ENCODE measurements around the gene SARDH. TPM values are rescaled to one million over a fixed set of nuclear protein-coding genes. Genes with fewer than 3 reads are reported as not detected.
A peak's percentile ranks its signal among the peaks of the same experiment; 100 is the strongest.

Gene SARDH, protein sequence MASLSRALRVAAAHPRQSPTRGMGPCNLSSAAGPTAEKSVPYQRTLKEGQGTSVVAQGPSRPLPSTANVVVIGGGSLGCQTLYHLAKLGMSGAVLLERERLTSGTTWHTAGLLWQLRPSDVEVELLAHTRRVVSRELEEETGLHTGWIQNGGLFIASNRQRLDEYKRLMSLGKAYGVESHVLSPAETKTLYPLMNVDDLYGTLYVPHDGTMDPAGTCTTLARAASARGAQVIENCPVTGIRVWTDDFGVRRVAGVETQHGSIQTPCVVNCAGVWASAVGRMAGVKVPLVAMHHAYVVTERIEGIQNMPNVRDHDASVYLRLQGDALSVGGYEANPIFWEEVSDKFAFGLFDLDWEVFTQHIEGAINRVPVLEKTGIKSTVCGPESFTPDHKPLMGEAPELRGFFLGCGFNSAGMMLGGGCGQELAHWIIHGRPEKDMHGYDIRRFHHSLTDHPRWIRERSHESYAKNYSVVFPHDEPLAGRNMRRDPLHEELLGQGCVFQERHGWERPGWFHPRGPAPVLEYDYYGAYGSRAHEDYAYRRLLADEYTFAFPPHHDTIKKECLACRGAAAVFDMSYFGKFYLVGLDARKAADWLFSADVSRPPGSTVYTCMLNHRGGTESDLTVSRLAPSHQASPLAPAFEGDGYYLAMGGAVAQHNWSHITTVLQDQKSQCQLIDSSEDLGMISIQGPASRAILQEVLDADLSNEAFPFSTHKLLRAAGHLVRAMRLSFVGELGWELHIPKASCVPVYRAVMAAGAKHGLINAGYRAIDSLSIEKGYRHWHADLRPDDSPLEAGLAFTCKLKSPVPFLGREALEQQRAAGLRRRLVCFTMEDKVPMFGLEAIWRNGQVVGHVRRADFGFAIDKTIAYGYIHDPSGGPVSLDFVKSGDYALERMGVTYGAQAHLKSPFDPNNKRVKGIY
- total RNA-seq (1 to 10 TPM in 1 of 2 donors, under 1 TPM in 1; 0.84 to 3.0 TPM), polyA plus RNA-seq (1 to 10 TPM in 1 of 2 donors, not detected in 1; 2.0 TPM)
- long read RNA-seq, donor 1, partial matches to known transcripts: 0 of 1 reads
- long read RNA-seq, donor 1, other reads (novel, unspliced or antisense): 1 of 1 reads
- long read RNA-seq, donor 2, partial matches to known transcripts: 0 of 1 reads
- long read RNA-seq, donor 2, other reads (novel, unspliced or antisense): 0 of 1 reads

DNA sequence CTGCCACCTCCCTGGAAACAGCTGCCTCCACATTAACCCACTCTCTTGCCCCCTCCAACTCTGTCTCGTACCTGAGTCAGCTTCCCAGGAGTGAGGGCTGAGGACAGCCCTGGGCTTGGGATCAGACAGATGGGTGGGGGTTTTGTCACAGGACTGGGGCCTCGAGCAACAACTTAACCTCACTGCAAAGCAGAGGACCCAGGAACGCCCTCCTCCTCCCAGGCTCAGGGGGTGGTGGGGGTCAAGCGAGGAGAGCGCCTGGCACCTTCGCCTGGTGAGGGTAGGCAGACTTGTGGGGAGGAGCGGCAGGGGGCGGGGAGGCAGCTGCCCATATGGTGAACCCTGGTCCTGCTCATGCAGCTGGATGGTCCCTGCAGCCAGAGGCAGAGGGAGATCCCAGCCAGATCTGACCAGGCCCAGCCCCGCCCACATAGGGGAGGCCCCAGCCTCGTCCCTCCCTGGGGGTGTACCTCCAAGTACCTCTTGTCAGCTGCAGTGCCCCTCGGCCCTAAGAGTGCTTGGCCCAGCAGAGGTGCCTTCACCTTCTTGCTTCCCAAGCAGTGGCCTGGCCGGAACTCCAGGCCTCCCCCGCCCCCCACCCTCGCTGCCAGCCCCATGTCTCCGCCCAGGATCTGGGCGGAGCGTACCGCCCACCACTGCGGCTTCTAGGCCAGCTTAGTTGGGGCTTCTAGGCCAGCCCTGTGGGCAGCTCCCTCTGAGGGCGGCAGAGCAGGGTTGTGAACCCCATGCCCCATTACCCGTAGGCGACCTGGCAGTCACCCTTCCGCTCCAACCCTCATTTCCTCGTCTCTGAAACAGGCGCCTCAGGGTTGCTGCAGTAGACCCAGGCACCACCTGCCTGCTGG, at the start of gene SARDH:
Gene SARDH (minus strand): TSS at position 579 of the 866 bp plus-strand sequence. CDS start 4,179 bp downstream, outside the sequence.
- intact Hi-C loops (cut with DNase I): no loop called here
- Histone ChIP-seq H3K9me3 (ENCODE audit: control insufficient read depth, low read length) (no peaks in the 10 kb centered on the region), H3K4me3 (ENCODE audit: low read length in 2 of 2) (no peak within 1 kb of the TSS), H3K4me1 (ENCODE audit: control insufficient read depth in 1 of 2, insufficient read depth in 2 of 2, low read length in 2 of 2) (no peaks in the 10 kb centered on the region), H3K27me3 (ENCODE audit: control insufficient read depth in 1 of 2, insufficient read depth in 2 of 2, low read length in 1 of 2) (no peaks in the 10 kb centered on the region), H3K27ac (ENCODE audit: low read depth in 1 of 2, low read length in 2 of 2) (no peak within 1 kb of the TSS), H3K36me3 (ENCODE audit: control insufficient read depth in 1 of 2, insufficient read depth in 2 of 2, low read length in 1 of 2) (no peaks in the 10 kb centered on the region)
- peak; percentile 68 to 81 for DNase-seq
- peak; percentile 74 for ATAC-seq (ENCODE audit: low FRiP score)
- WGBS, 2 donors: 26 to 33% methylated on average over 24 to 25 of the region's 25 CpGs

DNA sequence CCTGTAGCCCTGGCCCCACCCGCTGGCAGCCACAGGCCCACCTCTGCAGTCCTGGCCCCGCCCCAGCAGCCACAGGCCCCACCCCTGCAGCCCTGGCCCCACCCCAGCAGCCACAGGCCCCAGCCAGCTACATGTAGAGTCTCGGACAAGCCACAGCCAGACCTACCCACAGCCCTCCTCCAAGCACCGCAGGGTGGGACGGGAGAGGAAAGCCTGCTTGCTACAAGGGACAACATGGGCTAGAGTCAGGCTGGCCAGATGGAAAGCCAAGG, 49.5 kb upstream of the SARDH start:
- DNase-seq: no peak
- Histone ChIP-seq H3K4me1 (ENCODE audit: control insufficient read depth in 1 of 2, insufficient read depth in 2 of 2, low read length in 2 of 2) (no peaks in the 10 kb centered on the region), H3K9me3 (ENCODE audit: control insufficient read depth, low read length) (no peaks in the 10 kb centered on the region), H3K27me3 (ENCODE audit: control insufficient read depth in 1 of 2, insufficient read depth in 2 of 2, low read length in 1 of 2) (no peaks in the 10 kb centered on the region), H3K36me3 (ENCODE audit: control insufficient read depth in 1 of 2, insufficient read depth in 2 of 2, low read length in 1 of 2) (no peaks in the 10 kb centered on the region), H3K4me3 (ENCODE audit: low read length in 2 of 2) (no peak overlapping the region), H3K27ac (ENCODE audit: low read depth in 1 of 2, low read length in 2 of 2) (no peak overlapping the region)
- WGBS, 2 donors: 82 to 94% methylated on average over 5 of the region's 5 CpGs
- intact Hi-C loops (cut with DNase I): no loop called here
- peak; percentile 21 for ATAC-seq (ENCODE audit: low FRiP score)

DNA sequence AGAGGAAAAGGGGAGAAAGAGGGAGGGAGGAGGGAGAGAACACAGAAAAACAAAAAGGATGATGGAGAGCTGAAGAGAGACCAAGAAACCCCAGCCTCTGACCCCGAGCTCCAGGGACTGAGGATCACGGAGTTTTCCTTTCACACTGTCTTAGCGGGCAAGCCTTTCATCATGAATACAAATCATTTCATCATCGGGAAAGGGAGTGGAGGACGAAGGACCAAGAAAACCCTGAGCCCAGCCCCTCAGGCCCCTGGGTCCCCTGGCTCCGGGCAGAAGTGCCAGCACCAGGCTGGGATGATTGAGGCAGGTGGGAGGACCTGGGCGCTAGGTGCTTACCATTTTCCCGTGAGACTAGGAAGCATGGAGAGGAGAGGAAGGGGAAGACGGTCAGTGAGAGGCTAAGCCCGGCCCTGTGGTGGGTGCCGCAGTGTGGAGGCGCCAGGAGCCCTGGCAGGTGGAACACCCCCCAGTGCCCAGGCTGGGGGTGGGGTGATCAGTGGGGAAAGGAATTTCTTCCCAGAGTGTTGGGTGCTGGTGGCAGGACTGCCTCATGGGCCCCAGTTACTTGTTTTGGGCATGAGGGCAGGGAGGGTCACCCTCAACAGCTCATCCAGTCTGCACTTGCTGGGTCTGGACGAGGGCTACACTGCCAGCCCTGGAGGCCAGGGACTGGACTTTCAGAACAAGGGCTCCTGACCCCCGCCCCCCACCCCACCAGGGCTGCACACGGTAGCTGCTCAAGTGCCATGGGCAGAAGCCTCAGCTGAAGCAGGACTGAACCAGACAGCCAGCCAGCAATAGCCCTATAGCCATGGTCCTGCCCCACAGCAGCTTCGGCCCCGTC, 49.0 kb upstream of the SARDH start:
- no peak for DNase-seq
- no peaks in the 10 kb centered on the region for H3K36me3 ChIP-seq (ENCODE audit: control insufficient read depth in 1 of 2, insufficient read depth in 2 of 2, low read length in 1 of 2)
- ATAC-seq (ENCODE audit: low FRiP score): no peak
- intact Hi-C loops (cut with DNase I): no loop called here
- no peak overlapping the region for H3K27ac ChIP-seq (ENCODE audit: low read depth in 1 of 2, low read length in 2 of 2)
- WGBS, 2 donors: 89 to 90% methylated on average over 17 of the region's 17 CpGs
- H3K9me3 ChIP-seq (ENCODE audit: control insufficient read depth, low read length): no peaks in the 10 kb centered on the region
- H3K27me3 ChIP-seq (ENCODE audit: control insufficient read depth in 1 of 2, insufficient read depth in 2 of 2, low read length in 1 of 2): no peaks in the 10 kb centered on the region
- no peak overlapping the region for H3K4me3 ChIP-seq (ENCODE audit: low read length in 2 of 2)
- H3K4me1 ChIP-seq (ENCODE audit: control insufficient read depth in 1 of 2, insufficient read depth in 2 of 2, low read length in 2 of 2): no peaks in the 10 kb centered on the region

DNA sequence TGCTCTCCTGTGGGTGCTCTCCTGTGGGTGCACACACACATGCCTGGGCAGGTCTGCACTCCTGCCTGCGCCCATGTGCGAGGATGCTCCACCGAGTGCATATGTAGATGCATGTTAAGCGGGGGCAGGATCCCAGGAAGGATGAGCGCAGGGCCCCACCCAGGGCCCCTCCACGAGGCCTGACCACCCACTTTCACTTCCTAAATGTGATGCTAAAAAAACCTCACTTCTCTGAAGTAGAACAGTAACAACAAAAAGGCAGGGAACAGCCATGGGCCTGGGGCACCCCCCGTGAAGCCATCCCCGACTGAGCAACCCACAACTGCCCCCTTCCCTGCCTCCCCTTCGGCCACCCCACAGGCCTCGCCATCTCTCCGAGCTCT, 48.2 kb upstream of the SARDH start:
- Histone ChIP-seq H3K4me3 (ENCODE audit: low read length in 2 of 2) (no peak overlapping the region), H3K27me3 (ENCODE audit: control insufficient read depth in 1 of 2, insufficient read depth in 2 of 2, low read length in 1 of 2) (no peaks in the 10 kb centered on the region), H3K4me1 (ENCODE audit: control insufficient read depth in 1 of 2, insufficient read depth in 2 of 2, low read length in 2 of 2) (no peaks in the 10 kb centered on the region), H3K27ac (ENCODE audit: low read depth in 1 of 2, low read length in 2 of 2) (no peak overlapping the region), H3K9me3 (ENCODE audit: control insufficient read depth, low read length) (no peaks in the 10 kb centered on the region), H3K36me3 (ENCODE audit: control insufficient read depth in 1 of 2, insufficient read depth in 2 of 2, low read length in 1 of 2) (no peaks in the 10 kb centered on the region)
- ATAC-seq (ENCODE audit: low FRiP score): no peak
- WGBS, 2 donors: 85 to 92% methylated on average over 11 of the region's 11 CpGs
- intact Hi-C loops (cut with DNase I): no loop called here
- no peak for DNase-seq

DNA sequence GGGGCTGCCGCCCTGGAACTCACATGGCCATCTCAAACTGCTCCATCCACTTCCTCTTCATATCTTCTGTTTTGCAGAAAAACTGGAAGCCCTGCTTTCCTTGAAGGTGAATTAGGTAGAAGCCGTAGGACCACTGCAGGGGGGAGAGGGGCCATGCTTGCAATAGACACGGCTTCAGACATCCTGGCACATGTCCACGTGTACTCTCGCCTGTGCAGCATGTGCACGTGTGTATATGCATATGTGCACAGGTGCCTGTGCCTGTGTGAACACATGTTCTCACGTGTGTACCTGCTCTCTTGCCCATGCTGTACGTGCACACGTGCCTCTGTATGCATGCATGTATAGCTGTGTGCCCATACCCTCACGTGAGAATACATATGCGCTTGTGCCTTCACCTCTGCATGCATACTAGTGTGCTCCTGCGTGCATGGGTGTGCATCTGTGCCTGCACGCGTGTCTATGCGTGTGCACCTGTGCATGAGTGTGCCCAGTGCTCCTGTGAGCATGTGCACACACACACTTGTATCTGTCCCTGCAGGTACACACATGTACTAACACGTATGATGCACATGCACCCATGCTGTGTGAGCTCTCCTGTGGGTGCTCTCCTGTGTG, 47.7 kb upstream of the SARDH start:
- DNase-seq (no peak), ATAC-seq (ENCODE audit: low FRiP score) (no peak)
- no peaks in the 10 kb centered on the region for H3K4me1 ChIP-seq (ENCODE audit: control insufficient read depth in 1 of 2, insufficient read depth in 2 of 2, low read length in 2 of 2)
- 91 to 93% methylated on average over 16 of the region's 16 CpGs for WGBS, 2 donors
- intact Hi-C loops (cut with DNase I): no loop called here
- no peaks in the 10 kb centered on the region for H3K27me3 ChIP-seq (ENCODE audit: control insufficient read depth in 1 of 2, insufficient read depth in 2 of 2, low read length in 1 of 2)
- no peaks in the 10 kb centered on the region for H3K9me3 ChIP-seq (ENCODE audit: control insufficient read depth, low read length)
- H3K27ac ChIP-seq (ENCODE audit: low read depth in 1 of 2, low read length in 2 of 2): no peak overlapping the region
- H3K4me3 ChIP-seq (ENCODE audit: low read length in 2 of 2): no peak overlapping the region
- no peaks in the 10 kb centered on the region for H3K36me3 ChIP-seq (ENCODE audit: control insufficient read depth in 1 of 2, insufficient read depth in 2 of 2, low read length in 1 of 2)

DNA sequence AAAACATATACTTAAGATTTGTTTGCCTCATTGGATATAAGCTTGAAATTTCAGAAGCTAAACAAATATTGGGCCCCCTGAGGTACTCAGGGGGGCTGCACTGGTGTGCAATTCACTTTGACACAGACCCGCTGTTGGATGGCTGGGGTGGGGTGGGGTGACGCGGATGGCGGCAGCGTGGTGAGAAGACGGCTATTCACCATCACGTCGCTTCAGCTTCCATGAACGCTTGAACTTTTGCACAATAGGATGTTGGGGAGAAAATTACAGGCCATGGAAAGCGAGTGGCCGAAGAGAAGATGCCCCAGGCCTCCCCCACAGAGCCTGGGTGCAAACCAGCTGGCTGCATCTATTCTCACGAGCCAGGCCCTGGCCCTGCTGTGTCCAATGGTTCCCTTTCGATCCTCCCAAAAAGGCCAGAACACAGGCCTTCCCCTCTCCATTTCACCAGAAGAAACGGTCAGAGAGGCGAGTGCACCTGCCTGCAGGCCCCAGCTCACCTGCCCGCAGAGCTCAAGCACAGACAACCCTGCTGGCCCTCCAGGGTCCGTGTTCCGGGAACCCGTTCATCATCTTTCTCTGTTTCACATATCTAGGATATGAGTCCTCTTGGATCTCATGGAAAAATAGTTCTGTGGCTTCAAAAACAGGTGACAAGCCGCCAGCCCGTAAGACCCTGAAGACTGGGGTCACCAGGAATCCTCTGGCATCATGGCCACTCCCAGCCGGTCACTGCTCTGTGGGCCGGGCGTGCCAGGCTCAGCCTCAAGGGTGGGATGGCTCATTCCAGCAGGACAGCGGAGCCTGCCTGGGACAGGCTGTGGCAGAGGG, 46.8 kb upstream of the SARDH start:
- Histone ChIP-seq H3K4me1 (ENCODE audit: control insufficient read depth in 1 of 2, insufficient read depth in 2 of 2, low read length in 2 of 2) (no peaks in the 10 kb centered on the region), H3K4me3 (ENCODE audit: low read length in 2 of 2) (no peak overlapping the region), H3K36me3 (ENCODE audit: control insufficient read depth in 1 of 2, insufficient read depth in 2 of 2, low read length in 1 of 2) (no peaks in the 10 kb centered on the region), H3K27ac (ENCODE audit: low read depth in 1 of 2, low read length in 2 of 2) (no peak overlapping the region), H3K27me3 (ENCODE audit: control insufficient read depth in 1 of 2, insufficient read depth in 2 of 2, low read length in 1 of 2) (no peaks in the 10 kb centered on the region), H3K9me3 (ENCODE audit: control insufficient read depth, low read length) (no peaks in the 10 kb centered on the region)
- ATAC-seq (ENCODE audit: low FRiP score) (no peak), DNase-seq (no peak)
- 95% methylated on average over 25 of the region's 25 CpGs for WGBS, 2 donors
- intact Hi-C loops (cut with DNase I): no loop called here

DNA sequence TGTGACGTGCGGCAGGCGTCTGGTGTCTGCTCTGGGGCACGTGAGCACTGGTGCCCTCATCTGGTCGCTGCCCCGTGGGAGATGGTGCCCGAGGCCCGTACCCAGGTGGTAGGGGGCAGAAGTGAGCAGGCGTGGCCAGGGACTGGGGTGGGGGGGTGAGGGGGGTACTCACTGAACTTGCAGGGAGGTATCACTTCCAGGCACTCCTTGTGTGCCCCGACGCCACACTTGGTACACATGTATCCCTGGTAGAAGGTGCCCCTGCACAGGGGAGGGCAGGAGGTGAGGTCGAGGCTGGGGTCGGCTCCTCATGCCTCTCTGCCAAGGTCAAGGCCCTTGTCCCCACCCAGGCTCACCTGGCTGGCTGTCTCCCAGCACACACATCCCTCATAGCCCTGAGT, 45.2 kb upstream of the SARDH start:
- no peak for ATAC-seq (ENCODE audit: low FRiP score)
- Histone ChIP-seq H3K4me3 (ENCODE audit: low read length in 2 of 2) (no peak overlapping the region), H3K9me3 (ENCODE audit: control insufficient read depth, low read length) (no peaks in the 10 kb centered on the region), H3K4me1 (ENCODE audit: control insufficient read depth in 1 of 2, insufficient read depth in 2 of 2, low read length in 2 of 2) (no peaks in the 10 kb centered on the region), H3K27me3 (ENCODE audit: control insufficient read depth in 1 of 2, insufficient read depth in 2 of 2, low read length in 1 of 2) (no peaks in the 10 kb centered on the region), H3K36me3 (ENCODE audit: control insufficient read depth in 1 of 2, insufficient read depth in 2 of 2, low read length in 1 of 2) (no peaks in the 10 kb centered on the region), H3K27ac (ENCODE audit: low read depth in 1 of 2, low read length in 2 of 2) (no peak overlapping the region)
- no peak for DNase-seq
- intact Hi-C loops (cut with DNase I): no loop called here
- WGBS, 2 donors: 84 to 92% methylated on average over 13 of the region's 13 CpGs

Measured in aorta (tissue), 5 donors.